IMR-90 (cell line): ENCODE measurements around the gene PPARG.

ENCODE experiments used
- USF2 ChIP-seq: fragments of 150-350 bp; IDR thresholded peaks from 2 replicates; pipeline ENCODE4 v1.6.1; 2017; ENCODE audit warnings: mild to moderate bottlenecking, antibody characterized with exemption, low read length, low read depth
- TF ChIP-seq, protein P1 (sequence below): conservative IDR thresholded peaks from 2 replicates; pipeline ENCODE4 v1.5.1; 2012; ENCODE audit warnings: mild to moderate bottlenecking, low read depth, low read length, improper control_type of control experiment

DNA sequence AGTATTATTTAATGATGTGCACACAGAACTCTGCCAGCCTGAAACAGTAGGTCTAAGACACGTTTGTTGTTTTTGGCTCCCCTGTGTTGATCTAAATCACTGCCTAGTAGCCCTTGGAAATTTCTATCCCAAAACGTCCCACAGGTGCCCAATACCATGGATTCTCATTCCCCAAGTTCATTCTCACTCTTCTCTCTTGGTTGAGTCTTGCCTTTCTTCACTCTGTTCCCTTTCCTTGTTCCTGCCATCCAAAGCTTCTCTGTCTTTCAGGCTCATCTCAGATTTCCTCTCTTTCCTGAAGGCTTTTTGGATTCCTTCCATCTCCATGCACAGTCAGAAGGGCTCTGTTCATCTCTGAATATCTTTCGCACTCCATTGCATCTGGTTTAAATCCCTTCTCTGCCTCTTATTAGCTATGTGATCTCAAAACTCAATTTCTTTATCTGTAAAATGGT, 54.2 kb downstream of the PPARG start:
- TF ChIP-seq, protein P1, sequence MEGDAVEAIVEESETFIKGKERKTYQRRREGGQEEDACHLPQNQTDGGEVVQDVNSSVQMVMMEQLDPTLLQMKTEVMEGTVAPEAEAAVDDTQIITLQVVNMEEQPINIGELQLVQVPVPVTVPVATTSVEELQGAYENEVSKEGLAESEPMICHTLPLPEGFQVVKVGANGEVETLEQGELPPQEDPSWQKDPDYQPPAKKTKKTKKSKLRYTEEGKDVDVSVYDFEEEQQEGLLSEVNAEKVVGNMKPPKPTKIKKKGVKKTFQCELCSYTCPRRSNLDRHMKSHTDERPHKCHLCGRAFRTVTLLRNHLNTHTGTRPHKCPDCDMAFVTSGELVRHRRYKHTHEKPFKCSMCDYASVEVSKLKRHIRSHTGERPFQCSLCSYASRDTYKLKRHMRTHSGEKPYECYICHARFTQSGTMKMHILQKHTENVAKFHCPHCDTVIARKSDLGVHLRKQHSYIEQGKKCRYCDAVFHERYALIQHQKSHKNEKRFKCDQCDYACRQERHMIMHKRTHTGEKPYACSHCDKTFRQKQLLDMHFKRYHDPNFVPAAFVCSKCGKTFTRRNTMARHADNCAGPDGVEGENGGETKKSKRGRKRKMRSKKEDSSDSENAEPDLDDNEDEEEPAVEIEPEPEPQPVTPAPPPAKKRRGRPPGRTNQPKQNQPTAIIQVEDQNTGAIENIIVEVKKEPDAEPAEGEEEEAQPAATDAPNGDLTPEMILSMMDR = no peak
- no peak for TF ChIP-seq USF2
